Neutrophil (primary cell): Measurements from ENCODE around the gene RHEBL1.

Experiments
- H3K27ac ChIP-seq: fragments of 200-600 bp; sonication (generic); 2 replicates; pipeline ENCODE4 v1.5.1; 2016; ENCODE audit warnings: mild to moderate bottlenecking, moderate library complexity
- H3K27me3 ChIP-seq: fragments of 200-600 bp; sonication (generic); 2 replicates; pipeline ENCODE4 v1.6.0; 2016; ENCODE audit warnings: mild to moderate bottlenecking
- H3K36me3 ChIP-seq: fragments of 200-600 bp; sonication (generic); 2 replicates; pipeline ENCODE4 v1.5.1; 2017
- H3K4me1 ChIP-seq, 2 experiments: fragments of 200-600 bp in 1 of 2; sonication (generic) in 1 of 2; 1 replicate in 1 of 2; 2 replicates in 1 of 2; pipeline versions ENCODE4 v1.5.1 to v1.6.1; 2013 to 2016; ENCODE audit warnings: low read depth in 1 of 2, low read length in 1 of 2, mild to moderate bottlenecking in 1 of 2, moderate library complexity in 1 of 2; ENCODE audit not compliant: control insufficient read depth in 1 of 2, insufficient read depth in 1 of 2
- H3K4me3 ChIP-seq, 2 experiments: fragments of 200-600 bp in 1 of 2; sonication (generic) in 1 of 2; 1 replicate in 1 of 2; 2 replicates in 1 of 2; pipeline ENCODE4 v1.5.1; 2013 to 2016; ENCODE audit warnings: low read depth in 1 of 2, low read length in 1 of 2, mild to moderate bottlenecking in 1 of 2, moderate library complexity in 1 of 2
- H3K9me3 ChIP-seq: fragments of 200-600 bp; sonication (generic); 2 replicates; pipeline ENCODE4 v1.5.1; 2016
- CTCF ChIP-seq: fragments of 200-600 bp; sonication (generic); IDR thresholded peaks from 2 replicates; pipeline ENCODE4 v1.5.1; 2016; ENCODE audit warnings: antibody characterized with exemption

Gene RHEBL1

GRCh38 chr12:49069507-49070346, at the start of gene RHEBL1:
Gene RHEBL1, minus strand, starts transcription at chr12:49069979. Its CDS starts 194 bp downstream, at chr12:49069785.
- Histone ChIP-seq H3K27ac (peak within 1 kb of the TSS; percentile 83), H3K27me3 (peaks cover 4% of the 10 kb centered on the region), H3K36me3 (no peaks in the 10 kb centered on the region), H3K4me1 (peaks cover 16 to 17% of the 10 kb centered on the region in 2 experiments), H3K9me3 (no peaks in the 10 kb centered on the region), H3K4me3 (peak within 1 kb of the TSS; percentile 77 to 81)
- peak; percentile 46 for TF ChIP-seq CTCF

- H3K4me3 ChIP-seq = peak overlapping the region; percentile 89 to 99
- peak overlapping the region; percentile 94 for H3K27ac ChIP-seq
- TF ChIP-seq CTCF = no peak
- no peaks in the 10 kb centered on the region for H3K27me3 ChIP-seq
- H3K9me3 ChIP-seq = no peaks in the 10 kb centered on the region
- peaks cover 7% of the 10 kb centered on the region for H3K36me3 ChIP-seq
- H3K4me1 ChIP-seq = peaks cover 21 to 22% of the 10 kb centered on the region in 2 experiments
Observed at GRCh38 chr12:49111206-49111605, 41.4 kb upstream of the RHEBL1 start.

- TF ChIP-seq CTCF = peak; percentile 96
- Histone ChIP-seq H3K9me3 (no peaks in the 10 kb centered on the region), H3K27ac (peak within 1 kb of the TSS; percentile 94), H3K4me1 (peaks cover 21 to 22% of the 10 kb centered on the region in 2 experiments), H3K36me3 (peaks cover 13% of the 10 kb centered on the region), H3K4me3 (peak within 1 kb of the TSS; percentile 89 to 99), H3K27me3 (no peaks in the 10 kb centered on the region)
Observed at GRCh38 chr12:49110464-49111155, 40.8 kb upstream of the RHEBL1 start, which contains the start of gene LMBR1L. Gene LMBR1L, minus strand, starts transcription at chr12:49110847. Its CDS starts 292 bp downstream, at chr12:49110555.

- H3K27ac ChIP-seq = peak overlapping the region; percentile 94
- H3K9me3 ChIP-seq = no peaks in the 10 kb centered on the region
- H3K36me3 ChIP-seq = peaks cover 17% of the 10 kb centered on the region
- peak overlapping the region; percentile 89 to 99 for H3K4me3 ChIP-seq
- H3K27me3 ChIP-seq = no peaks in the 10 kb centered on the region
- no peak for TF ChIP-seq CTCF
- H3K4me1 ChIP-seq = peaks cover 22 to 25% of the 10 kb centered on the region in 2 experiments
Observed at GRCh38 chr12:49109641-49110463, 40.1 kb upstream of the RHEBL1 start.

- Histone ChIP-seq H3K27ac (peak overlapping the region; percentile 94), H3K4me1 (peaks cover 22 to 31% of the 10 kb centered on the region in 2 experiments)
Observed at GRCh38 chr12:49108958-49109404, 39.2 kb upstream of the RHEBL1 start.

More at GRCh38 chr12:49108958-49109404, 39.2 kb upstream of the RHEBL1 start:
- peak overlapping the region; percentile 89 to 99 for H3K4me3 ChIP-seq
- H3K9me3 ChIP-seq = no peaks in the 10 kb centered on the region
- H3K36me3 ChIP-seq = peaks cover 25% of the 10 kb centered on the region
- no peaks in the 10 kb centered on the region for H3K27me3 ChIP-seq
- TF ChIP-seq CTCF = no peak
